Neural progenitor cell (in vitro differentiated cells): Measurements from ENCODE around the gene SLC43A2.

Experiments
- EZH2 ChIP-seq: fragments of 200-600 bp; sonication (generic); IDR thresholded peaks from 2 replicates; pipeline ENCODE4 v1.6.1; 2017; ENCODE audit warnings: antibody characterized with exemption, mild to moderate bottlenecking, moderate library complexity
- TF ChIP-seq, protein P1 (sequence below): fragments of 200-600 bp; sonication (generic); IDR thresholded peaks from 2 replicates; pipeline ENCODE4 v1.5.1; 2017; ENCODE audit warnings: antibody characterized with exemption, mild to moderate bottlenecking

DNA sequence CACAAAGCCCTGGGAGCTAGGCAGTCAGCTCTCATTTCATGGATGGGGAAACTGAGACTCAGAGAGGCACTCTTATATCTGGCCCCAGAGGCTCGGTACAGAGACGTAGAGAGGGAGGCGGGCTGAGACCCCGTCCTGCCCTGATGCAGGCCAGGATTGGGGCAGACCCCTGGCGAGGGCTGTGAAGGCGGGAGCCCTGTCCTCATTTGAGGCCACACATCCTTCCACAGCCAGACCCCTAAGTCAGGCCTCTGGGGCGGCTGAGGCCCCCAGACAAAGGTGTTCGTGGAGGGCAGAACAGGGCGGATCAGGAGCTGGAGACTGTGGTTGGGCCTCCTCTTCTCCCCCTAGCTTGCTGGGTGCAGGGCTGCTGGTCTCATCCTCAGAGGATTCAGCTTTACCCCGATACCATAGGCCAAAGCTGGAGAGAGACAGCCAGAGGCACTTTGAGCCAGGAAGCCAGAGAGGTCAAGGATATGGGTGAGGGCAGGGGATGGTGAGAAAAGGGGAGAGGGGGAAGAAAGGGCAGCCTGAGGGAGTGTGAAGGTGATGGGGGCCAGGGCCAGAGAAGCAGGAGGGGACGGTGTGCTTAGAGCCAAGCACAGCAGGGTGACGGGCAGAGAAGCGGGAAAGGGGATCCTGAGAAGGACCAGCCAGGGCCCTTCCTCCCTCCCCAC, 17.7 kb upstream of the SLC43A2 start:
- TF ChIP-seq, protein P1, sequence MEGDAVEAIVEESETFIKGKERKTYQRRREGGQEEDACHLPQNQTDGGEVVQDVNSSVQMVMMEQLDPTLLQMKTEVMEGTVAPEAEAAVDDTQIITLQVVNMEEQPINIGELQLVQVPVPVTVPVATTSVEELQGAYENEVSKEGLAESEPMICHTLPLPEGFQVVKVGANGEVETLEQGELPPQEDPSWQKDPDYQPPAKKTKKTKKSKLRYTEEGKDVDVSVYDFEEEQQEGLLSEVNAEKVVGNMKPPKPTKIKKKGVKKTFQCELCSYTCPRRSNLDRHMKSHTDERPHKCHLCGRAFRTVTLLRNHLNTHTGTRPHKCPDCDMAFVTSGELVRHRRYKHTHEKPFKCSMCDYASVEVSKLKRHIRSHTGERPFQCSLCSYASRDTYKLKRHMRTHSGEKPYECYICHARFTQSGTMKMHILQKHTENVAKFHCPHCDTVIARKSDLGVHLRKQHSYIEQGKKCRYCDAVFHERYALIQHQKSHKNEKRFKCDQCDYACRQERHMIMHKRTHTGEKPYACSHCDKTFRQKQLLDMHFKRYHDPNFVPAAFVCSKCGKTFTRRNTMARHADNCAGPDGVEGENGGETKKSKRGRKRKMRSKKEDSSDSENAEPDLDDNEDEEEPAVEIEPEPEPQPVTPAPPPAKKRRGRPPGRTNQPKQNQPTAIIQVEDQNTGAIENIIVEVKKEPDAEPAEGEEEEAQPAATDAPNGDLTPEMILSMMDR = no peak
- no peak for TF ChIP-seq EZH2
